SKM-1 (cell line): ENCODE measurements around the gene INPP5F.

Experiments
- DNase-seq: peaks from one replicate; lab custom pipeline; 2025; ENCODE audit not compliant: unreplicated experiment; lab: John Stamatoyannopoulos, UW

INPP5F gene, protein sequence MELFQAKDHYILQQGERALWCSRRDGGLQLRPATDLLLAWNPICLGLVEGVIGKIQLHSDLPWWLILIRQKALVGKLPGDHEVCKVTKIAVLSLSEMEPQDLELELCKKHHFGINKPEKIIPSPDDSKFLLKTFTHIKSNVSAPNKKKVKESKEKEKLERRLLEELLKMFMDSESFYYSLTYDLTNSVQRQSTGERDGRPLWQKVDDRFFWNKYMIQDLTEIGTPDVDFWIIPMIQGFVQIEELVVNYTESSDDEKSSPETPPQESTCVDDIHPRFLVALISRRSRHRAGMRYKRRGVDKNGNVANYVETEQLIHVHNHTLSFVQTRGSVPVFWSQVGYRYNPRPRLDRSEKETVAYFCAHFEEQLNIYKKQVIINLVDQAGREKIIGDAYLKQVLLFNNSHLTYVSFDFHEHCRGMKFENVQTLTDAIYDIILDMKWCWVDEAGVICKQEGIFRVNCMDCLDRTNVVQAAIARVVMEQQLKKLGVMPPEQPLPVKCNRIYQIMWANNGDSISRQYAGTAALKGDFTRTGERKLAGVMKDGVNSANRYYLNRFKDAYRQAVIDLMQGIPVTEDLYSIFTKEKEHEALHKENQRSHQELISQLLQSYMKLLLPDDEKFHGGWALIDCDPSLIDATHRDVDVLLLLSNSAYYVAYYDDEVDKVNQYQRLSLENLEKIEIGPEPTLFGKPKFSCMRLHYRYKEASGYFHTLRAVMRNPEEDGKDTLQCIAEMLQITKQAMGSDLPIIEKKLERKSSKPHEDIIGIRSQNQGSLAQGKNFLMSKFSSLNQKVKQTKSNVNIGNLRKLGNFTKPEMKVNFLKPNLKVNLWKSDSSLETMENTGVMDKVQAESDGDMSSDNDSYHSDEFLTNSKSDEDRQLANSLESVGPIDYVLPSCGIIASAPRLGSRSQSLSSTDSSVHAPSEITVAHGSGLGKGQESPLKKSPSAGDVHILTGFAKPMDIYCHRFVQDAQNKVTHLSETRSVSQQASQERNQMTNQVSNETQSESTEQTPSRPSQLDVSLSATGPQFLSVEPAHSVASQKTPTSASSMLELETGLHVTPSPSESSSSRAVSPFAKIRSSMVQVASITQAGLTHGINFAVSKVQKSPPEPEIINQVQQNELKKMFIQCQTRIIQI

DNA sequence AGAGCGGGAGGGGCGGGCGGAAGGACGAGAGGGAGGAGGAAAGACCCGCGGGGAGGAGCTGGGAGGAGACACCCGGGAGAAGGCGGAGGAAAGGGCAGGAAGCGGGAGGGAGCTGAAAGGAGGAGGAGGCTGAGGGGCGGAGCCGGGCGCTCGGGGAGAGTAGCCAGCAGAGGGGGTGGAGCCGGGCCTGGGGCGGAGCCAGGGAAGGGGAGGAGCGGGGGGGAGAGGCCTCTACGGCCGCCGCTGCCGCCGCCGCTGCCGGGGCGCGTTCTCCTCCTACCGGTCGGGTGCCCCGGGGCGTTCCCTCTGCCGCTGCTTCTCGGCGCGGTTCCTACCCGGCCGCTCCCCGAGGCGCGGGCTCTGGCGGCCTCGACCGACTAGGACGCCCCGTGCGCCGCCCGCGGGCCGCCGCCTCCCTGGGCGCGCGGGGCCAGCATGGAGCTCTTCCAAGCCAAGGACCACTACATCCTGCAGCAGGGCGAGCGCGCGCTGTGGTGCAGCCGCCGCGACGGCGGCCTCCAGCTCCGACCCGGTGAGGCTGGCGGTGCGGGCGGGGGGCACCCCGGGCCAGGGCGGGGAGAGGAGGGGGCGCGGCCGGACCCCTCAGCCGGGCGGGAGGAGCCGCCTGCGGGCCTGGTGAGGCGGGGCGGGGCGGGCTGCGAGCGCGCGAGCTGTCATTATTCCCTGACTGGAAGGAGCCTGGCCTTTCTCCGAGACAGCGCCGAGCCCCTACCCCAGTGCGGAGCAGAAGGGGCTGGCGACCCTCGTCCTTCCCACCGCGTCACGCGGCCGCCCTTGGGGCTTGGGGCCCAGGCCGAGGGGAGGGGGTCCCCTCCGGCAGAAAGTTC is at the start of gene INPP5F:
Gene INPP5F (plus strand): TSS at position 223 of the 848 bp plus-strand sequence. CDS start 213 bp downstream, at position 436.
- DNase-seq, result peak; percentile 97

DNA sequence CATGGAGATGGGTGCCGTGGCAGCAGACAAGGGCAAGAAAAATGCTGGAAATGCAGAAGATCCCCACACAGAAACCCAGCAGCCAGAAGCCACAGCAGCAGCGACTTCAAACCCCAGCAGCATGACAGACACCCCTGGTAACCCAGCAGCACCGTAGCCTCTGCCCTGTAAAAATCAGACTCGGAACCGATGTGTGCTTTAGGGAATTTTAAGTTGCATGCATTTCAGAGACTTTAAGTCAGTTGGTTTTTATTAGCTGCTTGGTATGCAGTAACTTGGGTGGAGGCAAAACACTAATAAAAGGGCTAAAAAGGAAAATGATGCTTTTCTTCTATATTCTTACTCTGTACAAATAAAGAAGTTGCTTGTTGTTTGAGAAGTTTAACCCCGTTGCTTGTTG is 48.7 kb upstream of the INPP5F start:
- DNase-seq, result no peak

DNA sequence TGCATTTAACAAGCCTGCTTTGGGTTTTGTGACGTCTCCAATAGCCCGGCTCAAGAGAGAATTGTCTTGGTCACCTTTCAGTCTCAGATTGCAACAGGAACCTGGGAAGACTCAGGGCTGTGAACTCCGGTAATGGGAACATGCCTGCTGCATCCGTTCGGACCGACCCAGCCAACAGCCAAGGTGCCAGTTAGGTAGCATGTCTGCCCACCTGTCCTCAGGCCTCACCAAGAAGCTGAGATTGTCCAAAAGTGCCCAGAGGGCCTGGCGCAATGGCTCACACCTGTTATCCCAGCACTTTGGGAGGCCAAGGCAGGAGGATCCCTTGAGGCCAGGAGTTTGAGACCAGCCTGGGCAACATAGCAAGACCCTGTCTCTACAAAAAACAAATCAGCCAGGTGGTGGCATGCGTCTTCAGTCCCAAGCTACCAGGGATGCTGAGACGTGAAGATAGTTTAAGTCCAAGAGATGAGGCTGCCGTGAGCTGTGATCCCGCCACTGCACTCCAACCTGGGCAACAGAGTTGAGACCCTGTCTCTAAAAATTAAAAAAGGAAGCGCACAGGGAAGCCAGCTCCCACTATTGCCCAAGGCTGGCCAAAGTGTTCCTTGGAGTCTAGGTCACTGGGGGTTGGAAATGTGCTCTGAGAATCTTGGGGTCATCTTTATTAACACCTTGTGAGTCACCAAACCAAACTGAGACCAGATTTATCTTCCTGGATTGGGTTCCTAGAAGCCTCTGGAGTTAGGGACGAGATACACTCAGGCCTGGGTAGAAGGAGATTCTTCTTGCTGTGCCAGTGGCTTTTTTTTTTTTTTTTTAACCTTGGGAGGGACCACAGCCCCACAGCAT is 47.7 kb upstream of the INPP5F start:
- DNase-seq, result no peak

DNA sequence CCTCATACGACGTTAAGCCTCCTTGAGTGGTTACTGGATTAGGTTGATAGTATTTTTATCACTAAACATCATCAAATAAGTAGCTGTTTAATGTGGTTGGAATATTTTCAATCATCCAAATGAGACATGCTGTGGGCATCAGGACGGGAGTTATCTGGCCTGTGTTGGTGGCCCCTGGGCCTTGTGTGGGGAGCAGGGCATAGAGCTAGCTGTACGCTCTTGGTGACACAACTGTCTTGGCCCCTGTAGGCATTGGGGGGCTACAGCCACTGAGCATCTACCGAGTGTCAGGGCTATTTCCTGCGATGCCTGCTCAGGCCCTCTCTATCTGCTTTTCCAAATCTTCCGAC is 46.4 kb upstream of the INPP5F start:
- no peak for DNase-seq

DNA sequence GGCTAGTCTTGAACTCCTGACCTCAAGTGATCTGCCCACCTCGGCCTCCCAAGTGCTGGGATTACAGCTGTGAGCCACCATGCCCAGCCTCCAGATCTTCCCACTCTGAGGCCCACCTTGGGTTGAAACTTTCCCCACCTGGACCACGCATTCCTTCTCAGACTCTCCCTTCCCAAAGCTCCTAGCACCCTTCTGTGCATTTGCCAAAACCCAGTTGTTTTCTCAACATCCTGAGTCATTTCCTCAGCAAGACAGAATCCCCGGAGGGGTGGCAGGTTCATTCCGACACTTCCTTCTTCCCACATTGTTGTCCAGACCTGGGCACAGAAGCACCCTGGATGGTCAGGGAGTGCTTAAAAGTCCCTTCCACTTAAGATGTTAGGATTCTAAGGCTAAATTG is 45.8 kb upstream of the INPP5F start:
- no peak for DNase-seq

DNA sequence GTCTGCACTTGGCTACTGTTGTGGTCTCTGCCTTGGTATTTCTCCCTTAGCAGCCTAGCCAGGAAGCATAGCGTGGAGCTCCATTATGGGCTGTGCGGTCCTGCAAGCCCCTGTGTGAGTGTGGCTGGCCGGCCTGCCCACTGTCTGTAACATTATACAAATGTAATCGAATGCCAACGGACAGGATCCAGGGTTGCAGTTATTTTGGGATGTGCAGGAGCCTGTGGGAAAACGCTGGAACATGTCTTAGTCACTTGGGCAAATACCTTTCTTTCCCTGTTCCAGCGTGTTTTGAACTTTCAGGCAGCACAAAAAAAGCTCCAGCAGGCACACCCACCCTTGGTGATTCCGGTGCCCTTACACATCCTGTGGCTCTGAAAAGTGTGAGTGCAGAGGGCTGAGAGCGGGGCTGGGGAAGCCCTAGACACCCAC is 45.2 kb upstream of the INPP5F start:
- no peak for DNase-seq

DNA sequence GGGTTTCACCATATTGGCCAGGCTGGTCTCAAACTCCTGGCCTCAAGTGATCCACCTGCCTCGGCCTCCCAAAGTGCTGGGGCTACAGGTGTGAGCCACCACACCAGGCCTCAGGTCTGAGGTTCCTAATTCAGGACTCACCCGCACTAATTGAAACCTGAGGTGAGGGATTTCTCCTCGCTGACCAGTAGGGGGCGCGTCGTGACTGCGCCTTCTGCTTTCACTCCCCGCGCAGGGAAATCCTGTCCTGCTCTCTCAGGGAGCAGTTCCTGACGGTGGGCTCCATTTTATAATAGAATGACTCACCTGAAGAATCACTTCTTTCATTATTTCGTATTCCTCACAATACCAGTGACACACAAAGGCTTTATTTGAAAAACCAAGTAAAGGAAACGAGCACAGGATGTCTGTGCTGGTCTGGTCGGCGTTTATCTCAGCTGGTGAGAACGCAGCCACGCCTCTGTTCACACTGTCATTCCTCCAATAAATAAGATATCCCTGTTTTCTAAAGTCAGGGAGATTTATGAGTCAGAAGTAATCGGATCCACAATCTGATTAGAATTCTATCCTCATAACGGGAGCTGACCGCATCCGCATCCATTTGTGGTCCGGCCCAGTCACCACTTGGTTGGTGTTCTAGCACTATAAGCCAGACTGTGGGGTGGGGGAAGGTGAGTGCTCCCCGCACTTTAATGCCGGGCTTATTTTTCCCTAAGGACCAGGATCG is 39.2 kb upstream of the INPP5F start:
- peak; percentile 48 for DNase-seq

DNA sequence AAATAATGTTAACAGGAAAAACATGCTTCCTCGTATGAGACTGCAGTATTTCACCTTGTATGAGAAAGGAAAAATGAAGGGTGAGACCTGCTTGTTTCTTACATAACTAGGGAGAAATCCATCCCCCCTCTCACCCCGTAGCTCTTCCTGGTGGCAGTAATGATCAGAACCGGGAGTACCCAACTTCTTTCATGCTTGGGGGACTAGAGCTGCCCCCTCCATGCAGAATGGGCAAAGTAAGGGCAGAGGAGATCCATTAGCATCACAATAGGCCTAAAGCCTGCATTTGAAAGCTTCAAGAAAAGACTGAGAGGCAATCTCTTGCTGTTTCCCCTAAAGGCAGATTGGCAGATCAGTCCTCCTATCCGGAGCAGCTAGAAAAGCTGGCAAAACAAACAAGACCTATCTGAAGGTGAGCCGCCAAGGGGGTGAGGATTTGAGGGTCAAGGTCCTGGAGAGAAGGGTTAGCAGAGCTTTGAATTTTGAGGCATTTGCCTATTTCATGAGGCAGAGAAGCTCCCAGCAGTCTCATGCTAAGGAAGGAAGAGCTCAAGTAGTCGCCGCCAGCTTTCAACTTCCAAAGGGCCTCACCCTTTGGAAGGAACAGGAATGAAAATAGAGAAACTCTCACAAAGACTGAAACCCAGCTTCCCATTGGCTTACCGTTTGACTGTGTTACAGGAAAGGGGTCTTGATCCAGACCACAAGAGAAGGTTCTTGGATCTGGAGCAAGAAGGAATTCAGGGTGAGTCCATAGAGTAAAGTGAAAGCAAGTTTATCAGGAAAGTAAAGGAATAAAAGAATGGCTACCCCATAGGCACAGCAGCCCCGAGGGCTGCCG is 38.4 kb upstream of the INPP5F start:
- no peak for DNase-seq

DNA sequence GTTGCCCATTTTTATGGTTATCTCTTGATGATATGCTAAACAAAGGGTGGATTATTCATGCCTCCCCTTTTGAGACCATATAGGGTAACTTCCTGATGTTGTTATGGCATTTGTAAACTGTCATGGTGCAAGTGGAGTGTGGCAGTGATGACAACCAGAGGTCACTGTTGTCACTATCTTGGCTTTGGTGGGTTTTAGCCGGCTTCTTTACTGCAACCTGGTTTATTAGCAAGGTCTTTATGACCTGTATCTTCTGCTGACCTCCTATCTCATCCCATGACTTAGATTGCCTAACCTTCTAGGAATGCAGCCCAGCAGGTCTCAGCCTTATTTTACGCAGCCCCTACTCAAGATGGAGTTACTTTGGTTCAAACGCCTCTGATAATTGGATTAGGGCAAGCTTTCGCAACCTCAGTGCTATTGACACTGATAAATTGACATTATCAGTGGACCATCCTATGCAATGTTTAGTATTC is 37.8 kb upstream of the INPP5F start:
- DNase-seq, result no peak

DNA sequence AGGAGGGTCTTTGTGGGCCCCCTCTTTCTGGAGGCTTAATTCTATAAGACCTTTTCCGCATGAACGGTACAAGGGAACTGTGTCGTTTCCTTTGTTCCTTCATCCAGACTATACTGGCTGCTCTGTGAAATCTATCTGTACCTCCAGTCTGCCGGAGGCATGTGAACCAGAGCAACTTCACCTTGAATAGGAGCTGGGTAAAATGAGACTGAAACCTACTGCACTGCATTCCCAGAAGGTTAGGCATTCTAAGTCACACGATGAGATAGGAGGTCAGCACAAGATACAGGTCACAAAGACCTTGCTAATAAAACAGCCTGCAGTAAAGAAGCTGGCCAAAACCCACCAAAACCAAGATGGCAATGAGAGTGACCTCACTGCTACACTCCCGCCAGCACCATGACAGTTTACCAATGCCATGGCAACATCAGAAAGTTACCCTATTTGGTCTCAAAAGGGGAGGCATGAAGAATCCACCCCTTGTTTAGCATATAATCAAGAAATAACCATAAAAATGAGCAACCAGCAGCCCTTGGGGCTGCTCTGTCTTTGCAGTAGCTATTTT is 36.8 kb upstream of the INPP5F start:
- DNase-seq, result no peak

DNA sequence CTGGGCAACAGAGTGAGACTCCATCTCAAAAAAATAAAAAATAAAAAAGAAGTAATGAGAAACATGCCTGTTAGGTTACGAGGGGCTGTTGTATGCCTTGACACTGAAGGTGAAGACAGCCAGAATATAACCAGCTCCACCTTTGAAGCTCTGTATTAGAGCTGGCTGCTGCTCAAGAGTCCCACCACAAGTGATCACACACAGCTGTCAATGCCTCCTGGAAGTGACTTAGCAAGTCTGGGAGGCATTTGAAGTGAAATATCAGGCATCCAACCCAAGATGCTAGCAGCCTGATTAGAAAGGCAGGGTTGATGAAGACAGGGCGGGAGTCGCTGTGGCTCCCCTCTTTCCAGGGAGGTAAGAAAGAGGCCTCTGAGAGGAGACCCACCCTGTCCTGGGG is 34.1 kb upstream of the INPP5F start:
- DNase-seq, result no peak

DNA sequence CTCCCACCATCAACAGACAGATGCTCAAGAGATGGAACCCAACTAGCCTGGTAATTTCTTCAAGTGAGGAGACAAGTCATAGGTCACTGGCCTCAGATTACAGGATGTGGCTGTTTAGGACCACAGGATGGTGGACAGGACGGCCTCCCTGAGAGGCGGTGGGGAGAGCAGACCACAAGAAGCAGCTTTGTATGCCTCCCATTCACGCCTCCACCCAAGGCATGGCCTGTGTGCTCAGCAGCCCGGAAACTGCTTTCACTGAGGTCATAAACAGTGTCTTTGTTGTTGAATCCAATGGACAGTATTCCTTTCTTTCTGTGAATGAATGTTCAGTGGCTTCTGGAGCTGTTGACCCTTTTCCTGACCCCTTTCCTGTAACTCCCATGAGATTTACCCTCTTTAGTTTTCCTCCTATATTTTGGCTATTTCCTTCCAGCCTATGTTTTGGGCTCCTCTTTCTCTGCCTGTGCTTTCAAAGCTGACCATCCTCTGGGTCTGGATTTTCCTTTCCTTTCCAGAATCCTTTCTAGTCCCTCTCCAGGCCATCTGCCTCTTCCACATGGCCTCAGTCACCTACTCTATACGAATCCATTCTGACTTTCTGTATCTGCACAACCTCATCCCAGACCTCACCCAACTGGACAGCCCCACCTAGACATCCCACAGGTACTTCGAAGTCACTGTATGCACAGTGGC is 32.4 kb upstream of the INPP5F start:
- DNase-seq, result no peak

DNA sequence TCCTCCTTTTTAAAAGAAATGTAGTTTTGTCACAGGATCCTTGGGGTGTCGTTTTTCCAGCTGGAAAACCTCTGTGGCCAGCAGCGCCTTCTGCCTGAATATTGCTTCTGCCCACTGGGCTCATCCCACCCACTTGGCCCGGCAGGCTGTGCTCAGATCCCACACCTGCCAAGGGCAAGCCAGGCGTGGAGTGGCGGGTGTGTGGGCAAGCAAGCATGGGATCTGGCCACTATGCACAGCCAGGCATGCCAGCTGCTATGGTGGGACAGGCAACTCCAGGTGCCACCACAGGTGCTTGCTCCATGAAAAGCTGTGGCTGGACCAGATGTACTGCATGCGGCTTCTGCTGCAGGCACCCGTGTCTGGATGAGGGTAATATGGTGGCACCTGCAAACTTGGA is 31.2 kb upstream of the INPP5F start:
- DNase-seq, result no peak

DNA sequence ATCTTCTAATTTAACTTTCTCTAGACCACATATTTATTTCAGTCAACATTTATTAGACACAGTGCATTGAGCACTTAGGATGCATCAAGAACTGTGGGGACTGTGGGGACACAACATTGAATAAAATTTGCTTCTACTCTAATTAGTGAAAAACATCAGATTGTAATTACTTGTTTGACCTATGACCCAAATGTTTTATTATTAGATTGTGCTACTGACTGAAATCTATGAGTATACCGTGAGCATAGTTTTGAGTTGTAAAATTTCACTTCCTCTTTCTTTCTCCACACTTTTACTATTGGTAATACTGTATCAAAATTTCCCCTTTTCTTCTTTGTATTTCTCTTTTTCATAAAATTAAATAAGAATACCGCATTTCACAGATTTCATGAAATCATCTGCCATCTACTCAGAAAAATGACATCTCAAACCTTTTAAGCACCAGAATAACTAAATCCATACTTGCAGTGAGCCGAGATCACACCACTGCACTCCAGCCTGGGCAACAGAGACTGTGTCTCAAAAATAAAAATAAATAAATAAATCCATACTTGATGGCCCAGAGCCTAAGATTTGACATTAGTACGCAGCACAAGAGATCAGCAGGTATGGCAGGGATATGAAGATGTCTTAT is 25.4 kb upstream of the INPP5F start:
- DNase-seq, result peak; percentile 47

DNA sequence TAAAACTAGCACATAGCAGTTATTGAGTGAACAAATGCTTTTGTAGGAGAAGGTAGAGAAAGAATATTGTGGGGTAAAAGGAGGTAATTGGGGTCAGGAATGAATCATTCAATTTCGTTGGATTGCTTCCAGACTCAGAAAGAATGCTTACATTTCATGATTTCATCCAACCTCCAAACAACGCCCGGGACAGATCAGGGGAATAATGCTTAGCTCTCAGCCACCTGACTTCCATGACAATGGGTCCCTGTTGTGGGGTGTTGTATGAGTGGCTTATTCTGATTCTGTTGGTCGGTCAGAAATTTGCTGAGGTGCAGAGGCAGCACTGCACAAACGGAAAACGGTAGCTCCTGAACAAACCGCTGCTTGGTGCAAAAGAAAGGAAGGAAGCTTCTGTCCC is 24.0 kb upstream of the INPP5F start:
- no peak for DNase-seq

DNA sequence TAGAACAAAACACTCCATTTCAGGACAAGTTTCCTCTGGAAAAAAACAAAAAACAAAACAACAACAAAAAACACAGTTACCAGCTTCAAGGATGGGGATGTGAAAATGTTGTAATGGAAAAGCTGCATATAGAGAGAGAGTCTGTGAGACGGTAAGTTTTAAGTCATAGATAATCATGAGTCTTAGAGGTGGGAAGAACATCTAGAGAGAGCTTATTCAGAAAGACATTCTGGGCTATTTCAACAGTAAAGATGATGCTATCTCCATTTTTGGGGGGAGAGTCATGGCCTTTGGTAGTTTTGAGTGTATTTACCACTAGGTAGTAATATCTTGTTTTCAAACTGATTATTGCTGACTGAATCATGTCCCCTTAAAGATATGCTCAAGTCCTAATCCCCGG is 23.3 kb upstream of the INPP5F start:
- no peak for DNase-seq
